Gastrocnemius medialis (tissue), 4 donors: ENCODE data around the gene NPR2. TPM values are rescaled to one million over a fixed set of nuclear protein-coding genes. Genes with fewer than 3 reads are reported as not detected.

Experiments used
- ATAC-seq, 2 donors: fragments of 150-250 bp; one replicate each; pipeline ENCODE4 v1.9.1; 2016
- DNase-seq, 2 donors: peaks; one replicate each; pipeline ENCODE4 v3.0.0-alpha.2; 2019
- H3K27ac ChIP-seq, 4 donors: fragments of 200-600 bp; sonication (generic); 1 replicate in 1 of 4; 2 replicates in 3 of 4; pipeline ENCODE4 v1.5.1; 2016 to 2018; ENCODE audit warnings: mild to moderate bottlenecking in 2 of 4, moderate library complexity in 1 of 4
- H3K27me3 ChIP-seq, 3 donors: fragments of 200-600 bp; sonication (generic) in 2 of 3; 1 replicate in 1 of 3; 2 replicates in 2 of 3; pipeline versions ENCODE4 v1.5.1 to v1.6.0; 2016 to 2019; ENCODE audit warnings: mild to moderate bottlenecking in 1 of 3, moderate library complexity in 1 of 3
- H3K36me3 ChIP-seq, 2 donors: fragments of 200-600 bp; sonication (generic) in 1 of 2; one replicate each; pipeline ENCODE4 v1.5.1; 2017 to 2018
- H3K4me1 ChIP-seq, 2 donors: fragments of 200-600 bp; sonication (generic) in 1 of 2; one replicate each; pipeline ENCODE4 v1.5.1; 2016 to 2017; ENCODE audit warnings: mild to moderate bottlenecking in 2 of 2
- H3K4me3 ChIP-seq, 4 donors: fragments of 200-600 bp; sonication (generic) in 3 of 4; 1 replicate in 1 of 4; 2 replicates in 3 of 4; pipeline ENCODE4 v1.5.1; 2016 to 2019; ENCODE audit warnings: mild to moderate bottlenecking in 2 of 4
- H3K9me3 ChIP-seq, 3 donors: fragments of 200-600 bp; sonication (generic) in 2 of 3; 1 replicate in 1 of 3; 2 replicates in 2 of 3; pipeline ENCODE4 v1.5.1; 2016 to 2019
- POLR2A ChIP-seq, 2 donors: fragments of 450-650 bp; IDR thresholded peaks; one replicate each; pipeline ENCODE4 v1.6.1; 2017; ENCODE audit warnings: antibody characterized with exemption in 2 of 2, mild to moderate bottlenecking in 2 of 2, moderate library complexity in 2 of 2
- in situ Hi-C, 4 donors: fragments of 200-750 bp; cut with MboI; loops; one replicate each; pipeline versions ENCODE4 v1.15.0 to v1.8.0; 2017; ENCODE audit warnings: low sequenced_read_pairs in 4 of 4
- intact Hi-C: fragments of 100-400 bp; cut with DNase I; formaldehyde crosslinking; loops from one replicate; pipeline ENCODE4 v1.15.1; 2023; ENCODE audit warnings: low total_unique reads
- total RNA-seq, 4 donors: library from RNA; depleted of rRNA; stranded (reverse); fragments of >200 nt; gene quantifications; one replicate each; pipeline versions ENCODE4 v1.1.0 to v1.2.3, GENCODE V29; 2016
- TF ChIP-seq, protein P1 (sequence below), 5 experiments: fragments of 450-650 bp in 3 of 5; fragments of 200-600 bp in 2 of 5; sonication (generic) in 2 of 5; IDR thresholded peaks in 4 of 5; conservative IDR thresholded peaks in 1 of 5; 1 replicate in 4 of 5; 2 replicates in 1 of 5; pipeline ENCODE4 v1.5.1; 2016 to 2019; ENCODE audit warnings: antibody characterized with exemption in 5 of 5, mild to moderate bottlenecking in 3 of 5, moderate library complexity in 3 of 5

Gene NPR2
- total RNA-seq, 4 donors from 2014 or later: 12.3 to 19.2 (median 16.3) TPM

DNA sequence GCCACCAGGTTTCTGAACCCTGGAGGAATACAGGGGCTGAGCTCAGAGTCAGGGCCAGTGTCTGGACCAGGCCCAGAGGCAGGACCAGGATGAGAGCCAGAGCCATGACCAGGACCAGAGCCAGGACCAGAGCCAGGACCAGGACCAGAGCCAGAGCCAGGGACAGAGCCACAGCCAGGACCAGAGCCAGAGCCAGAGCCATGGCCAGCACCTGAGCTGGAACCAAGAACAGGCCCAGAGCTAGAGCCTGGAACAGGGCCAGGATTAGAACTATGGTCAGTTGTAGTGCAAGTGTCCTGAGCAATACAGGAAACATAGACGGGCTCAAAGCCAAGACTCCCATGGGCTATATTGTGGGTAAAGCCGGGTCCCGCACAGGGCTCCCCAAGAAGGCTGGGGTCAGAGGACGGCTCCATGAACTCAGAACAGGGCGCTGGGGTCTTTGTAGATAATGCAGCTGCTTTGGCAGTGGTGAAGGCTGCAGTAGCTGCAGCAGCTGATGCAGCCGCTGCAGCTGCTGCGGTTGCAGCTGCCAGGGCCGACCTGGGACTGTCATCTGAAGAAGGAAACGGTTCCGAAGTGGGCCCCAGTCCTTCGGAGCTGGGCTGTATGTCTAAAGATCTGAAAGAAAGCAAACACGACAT lies 20.1 kb downstream of the NPR2 start:
- in situ Hi-C loops: no loop called here
- ATAC-seq: no peak
- intact Hi-C loops: loop anchor here (1.0 to 10.0 kb wide), 5 partner anchors 20 to 817 kb away; partner anchors contain the start of genes ATOSB, CCDC107, NPR2 and RMRP
- Histone ChIP-seq H3K4me3 (peak overlapping the region; percentile 53 to 60 (median 59)), H3K4me1 (peaks cover 30 to 34% of the 10 kb centered on the region in 2 donors), H3K36me3 (peaks cover 0 to 31% of the 10 kb centered on the region in 2 donors), H3K27ac (peak overlapping the region; percentile 79 to 98 (median 96)), H3K9me3 (no peaks in the 10 kb centered on the region), H3K27me3 (no peaks in the 10 kb centered on the region)
- DNase-seq: peak in 1 of 2 donors; percentile 31
- TF ChIP-seq POLR2A (IDR thresholded peaks at IDR 0.05): no peak

DNA sequence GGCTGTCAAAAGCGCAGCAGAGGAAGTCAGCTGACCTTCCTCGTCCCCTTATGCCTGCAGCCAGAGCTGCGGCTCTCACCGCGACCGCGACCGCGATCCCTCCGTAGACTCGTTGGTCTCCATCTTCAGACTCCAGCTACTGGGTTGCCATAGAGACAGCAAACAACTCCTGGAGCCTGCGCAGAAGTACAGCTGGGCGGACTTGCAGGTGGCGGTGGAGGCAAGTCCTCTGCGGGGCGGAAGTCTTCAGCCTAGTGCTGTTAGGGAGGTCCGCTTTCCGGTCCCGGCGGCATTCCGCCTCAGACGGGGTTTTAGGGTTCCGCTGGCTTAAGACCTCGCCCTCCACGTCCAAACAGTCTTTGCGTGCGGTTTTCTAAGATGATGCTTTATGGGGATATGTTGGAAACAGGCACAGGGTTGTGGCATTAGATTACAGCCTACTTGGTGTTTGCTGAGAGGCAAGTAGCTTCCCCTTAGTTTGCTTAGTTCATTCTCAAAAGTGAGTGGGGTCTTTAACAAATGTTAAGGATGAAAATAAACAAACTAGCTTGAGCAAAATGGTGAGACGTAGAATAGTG lies 20.7 kb downstream of the NPR2 start, which contains the start of gene SPAG8:
Gene SPAG8 (minus strand): TSS at position 238 of the 578 bp plus-strand sequence. CDS start 115 bp downstream, at position 123.
- TF ChIP-seq, protein P1, sequence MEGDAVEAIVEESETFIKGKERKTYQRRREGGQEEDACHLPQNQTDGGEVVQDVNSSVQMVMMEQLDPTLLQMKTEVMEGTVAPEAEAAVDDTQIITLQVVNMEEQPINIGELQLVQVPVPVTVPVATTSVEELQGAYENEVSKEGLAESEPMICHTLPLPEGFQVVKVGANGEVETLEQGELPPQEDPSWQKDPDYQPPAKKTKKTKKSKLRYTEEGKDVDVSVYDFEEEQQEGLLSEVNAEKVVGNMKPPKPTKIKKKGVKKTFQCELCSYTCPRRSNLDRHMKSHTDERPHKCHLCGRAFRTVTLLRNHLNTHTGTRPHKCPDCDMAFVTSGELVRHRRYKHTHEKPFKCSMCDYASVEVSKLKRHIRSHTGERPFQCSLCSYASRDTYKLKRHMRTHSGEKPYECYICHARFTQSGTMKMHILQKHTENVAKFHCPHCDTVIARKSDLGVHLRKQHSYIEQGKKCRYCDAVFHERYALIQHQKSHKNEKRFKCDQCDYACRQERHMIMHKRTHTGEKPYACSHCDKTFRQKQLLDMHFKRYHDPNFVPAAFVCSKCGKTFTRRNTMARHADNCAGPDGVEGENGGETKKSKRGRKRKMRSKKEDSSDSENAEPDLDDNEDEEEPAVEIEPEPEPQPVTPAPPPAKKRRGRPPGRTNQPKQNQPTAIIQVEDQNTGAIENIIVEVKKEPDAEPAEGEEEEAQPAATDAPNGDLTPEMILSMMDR (IDR thresholded peaks at IDR 0.05 in 4 of 5, conservative IDR thresholded peaks at IDR 0.05 in 1 of 5): no peak
- no peak for TF ChIP-seq POLR2A (IDR thresholded peaks at IDR 0.05)
- intact Hi-C loops: loop anchor here (1.0 to 10.0 kb wide), 5 partner anchors 21 to 817 kb away; partner anchors contain the start of genes ATOSB, CCDC107, NPR2 and RMRP
- no peaks in the 10 kb centered on the region for H3K9me3 ChIP-seq

DNA sequence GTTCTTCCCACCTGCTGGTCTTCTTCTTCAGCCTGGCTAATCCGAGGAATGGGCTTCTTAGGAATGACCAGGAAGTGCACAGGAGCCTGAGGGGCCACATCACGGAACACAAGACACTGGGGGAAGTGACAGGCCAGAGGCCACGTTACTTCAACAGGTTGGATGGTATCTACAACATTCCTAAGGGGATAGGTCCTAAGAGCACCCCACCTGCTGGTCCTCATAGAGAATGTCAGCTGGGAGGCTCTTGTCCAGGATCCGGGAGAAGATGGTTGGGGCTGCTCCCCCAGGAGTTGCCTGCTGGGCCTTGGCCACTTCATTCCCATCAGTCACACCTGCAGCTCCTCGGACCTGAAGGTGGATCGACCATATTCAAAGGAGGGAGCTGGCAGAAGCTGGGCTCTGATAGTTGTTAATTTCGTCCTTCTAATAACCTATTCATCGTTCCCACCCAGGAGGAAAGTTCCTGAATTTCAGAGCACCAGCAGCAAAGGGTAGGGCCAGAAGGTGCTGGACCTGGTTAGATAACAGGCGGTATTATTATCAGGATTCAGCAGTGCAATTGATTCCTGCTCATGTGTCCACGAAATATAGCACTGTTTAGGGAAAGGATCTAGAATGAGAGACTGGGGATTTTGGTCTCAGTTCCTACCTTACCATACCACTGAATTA lies 22.2 kb downstream of the NPR2 start:
- Histone ChIP-seq H3K4me3 (no peak overlapping the region), H3K27ac (peak overlapping the region; percentile 95 to 98 (median 96)), H3K9me3 (no peaks in the 10 kb centered on the region), H3K36me3 (peaks cover 0 to 10% of the 10 kb centered on the region in 2 donors), H3K27me3 (no peaks in the 10 kb centered on the region), H3K4me1 (peaks cover 30 to 34% of the 10 kb centered on the region in 2 donors)
- ATAC-seq (no peak), DNase-seq (no peak)
- in situ Hi-C loops: no loop called here
- intact Hi-C loops: loop anchor here (5.0 to 10.0 kb wide), 4 partner anchors 156 to 819 kb away; partner anchors contain the start of genes ATOSB, CCDC107 and RMRP
- no peak for TF ChIP-seq POLR2A (IDR thresholded peaks at IDR 0.05)
- TF ChIP-seq, protein P1 (IDR thresholded peaks at IDR 0.05 in 4 of 5, conservative IDR thresholded peaks at IDR 0.05 in 1 of 5): peak in 2 of 5 experiments; percentile 27 to 30

More for the DNA sequence above, 20.7 kb downstream of the NPR2 start, which contains the start of gene SPAG8:
- no peaks in the 10 kb centered on the region for H3K27me3 ChIP-seq
- H3K4me3 ChIP-seq: peak within 1 kb of the TSS; percentile 53 to 60 (median 59)
- peak within 1 kb of the TSS; percentile 95 to 98 (median 96) for H3K27ac ChIP-seq
- peak; percentile 89 to 95 for DNase-seq
- peak; percentile 50 to 60 for ATAC-seq
- H3K36me3 ChIP-seq: peaks cover 0 to 25% of the 10 kb centered on the region in 2 donors
- H3K4me1 ChIP-seq: peaks cover 30 to 34% of the 10 kb centered on the region in 2 donors
- in situ Hi-C loops: no loop called here

DNA sequence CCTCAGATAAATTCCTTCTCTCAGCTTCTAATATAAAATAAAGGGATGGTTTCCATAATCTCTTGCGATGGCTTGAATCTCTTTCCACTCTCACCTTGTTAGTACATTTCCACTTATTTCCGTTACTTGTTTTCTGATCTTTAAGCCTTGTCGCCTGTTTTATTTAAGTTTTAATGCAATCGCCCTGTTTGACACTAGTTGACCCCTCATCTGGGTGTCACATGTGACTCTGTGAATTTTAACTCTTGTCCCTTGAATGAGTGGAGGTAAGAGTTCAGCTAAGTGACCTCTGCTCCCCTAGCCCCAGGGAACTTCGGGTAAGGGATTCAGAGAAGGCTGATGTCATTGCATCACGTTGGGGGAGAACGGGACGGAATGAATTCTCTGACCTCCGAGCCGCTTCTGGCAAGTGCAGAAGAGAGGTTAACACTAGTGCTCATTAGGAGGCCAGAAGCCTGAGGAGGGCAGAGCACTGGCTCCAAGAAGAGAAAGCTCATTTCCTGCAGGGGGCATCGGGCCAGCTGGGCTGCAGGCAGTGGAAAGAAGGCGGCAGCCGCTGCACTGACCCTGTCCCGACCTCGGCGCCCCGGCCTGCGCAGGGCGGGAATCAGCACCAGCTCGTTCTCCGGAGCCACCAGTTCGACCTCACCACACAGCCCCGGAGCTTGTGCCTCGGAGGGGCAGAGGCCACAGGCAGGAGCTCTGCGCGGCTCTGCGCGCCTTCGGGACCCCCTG lies 22.9 kb downstream of the NPR2 start:
- TF ChIP-seq, protein P1 (IDR thresholded peaks at IDR 0.05 in 4 of 5, conservative IDR thresholded peaks at IDR 0.05 in 1 of 5): peak in 3 of 5 experiments; percentile 5 to 33 (median 16)
- no peak for TF ChIP-seq POLR2A (IDR thresholded peaks at IDR 0.05)
- Histone ChIP-seq H3K27ac (peak overlapping the region; percentile 95 to 98 (median 96)), H3K4me3 (peak overlapping the region; percentile 78 to 93 (median 84)), H3K27me3 (no peaks in the 10 kb centered on the region), H3K4me1 (peaks cover 30 to 34% of the 10 kb centered on the region in 2 donors), H3K9me3 (no peaks in the 10 kb centered on the region), H3K36me3 (peaks cover 0 to 5% of the 10 kb centered on the region in 2 donors)
- in situ Hi-C loops: no loop called here
- intact Hi-C loops: loop anchor here (5.0 to 10.0 kb wide), 4 partner anchors 157 to 819 kb away; partner anchors contain the start of genes ATOSB, CCDC107 and RMRP
- ATAC-seq (peak; percentile 18 to 24), DNase-seq (peak in 1 of 2 donors; percentile 64)
